HepG2 (cell line): Measurements from ENCODE around the gene EPHA2. TPM values are rescaled to one million over a fixed set of nuclear protein-coding genes. Genes with fewer than 3 reads are reported as not detected.

Source experiments
- ARNT2 ChIP-seq: sonication (generic); formaldehyde crosslinking; IDR thresholded peaks from 2 replicates; pipeline ENCODE4 v1.8.0; 2022; ENCODE audit warnings: mild to moderate bottlenecking, low read depth, missing genetic modification reagents, moderate library complexity
- HDAC1 ChIP-seq: sonication (generic); formaldehyde crosslinking; IDR thresholded peaks from 2 replicates; pipeline ENCODE4 v1.5.1; 2020; ENCODE audit warnings: mild to moderate bottlenecking, missing genetic modification reagents
- HDAC6 ChIP-seq: fragments of 200-600 bp; sonication (generic); IDR thresholded peaks from 2 replicates; pipeline ENCODE4 v1.7.0; 2017; ENCODE audit warnings: mild to moderate bottlenecking, antibody characterized with exemption, low read length, low read depth
- KMT2B ChIP-seq: IDR thresholded peaks from 2 replicates; pipeline ENCODE4 v1.6.1; 2016; ENCODE audit warnings: missing genetic modification reagents, missing compliant biosample characterization
- MAZ ChIP-seq, 2 experiments: sonication (generic) in 1 of 2; formaldehyde crosslinking in 1 of 2; IDR thresholded peaks; 2 replicates each; pipeline versions ENCODE4 v1.5.0 to v1.6.1; 2012 to 2020; ENCODE audit warnings: low read depth in 2 of 2, mild to moderate bottlenecking in 2 of 2, borderline replicate concordance in 1 of 2, improper control_type of control experiment in 1 of 2, low read length in 1 of 2, missing genetic modification reagents in 1 of 2, moderate library complexity in 1 of 2
- NR2F1 ChIP-seq, 2 experiments: fragments of 450-650 bp in 1 of 2; formaldehyde crosslinking in 1 of 2; IDR thresholded peaks; 2 replicates each; pipeline versions ENCODE4 v1.5.0 to v1.6.1; 2016 to 2020; ENCODE audit warnings: mild to moderate bottlenecking in 1 of 2, missing compliant biosample characterization in 1 of 2, missing genetic modification reagents in 1 of 2, moderate library complexity in 1 of 2
- SP5 ChIP-seq: IDR thresholded peaks from 2 replicates; pipeline ENCODE4 v1.6.1; 2016; ENCODE audit warnings: low read depth, borderline replicate concordance
- SSRP1 ChIP-seq: IDR thresholded peaks from 2 replicates; pipeline ENCODE4 v1.6.1; 2016; ENCODE audit warnings: control low read depth
- ZNF253 ChIP-seq: sonication (generic); formaldehyde crosslinking; IDR thresholded peaks from 2 replicates; pipeline ENCODE4 v1.8.0; 2022; ENCODE audit warnings: mild to moderate bottlenecking, missing genetic modification reagents, borderline replicate concordance
- polyA plus RNA-seq, 8 experiments: library from polyadenylated mRNA; depleted of rRNA in 3 of 8; stranded (reverse) in 7 of 8; unstranded in 1 of 8; fragments of >200 nt; fragmentation: Illumina TruSeq in 4 of 8; extraction: Trizol in 4 of 8; gene quantifications; 2 replicates each; pipeline versions ENCODE4 v1.2.1 to v1.2.3, GENCODE V29; 2011 to 2016; ENCODE audit warnings: low read depth in 4 of 8, missing spikeins in 1 of 8, mixed read lengths in 1 of 8; ENCODE audit not compliant: insufficient read depth in 1 of 8
- total RNA-seq, 5 experiments: library from RNA; depleted of rRNA; stranded (reverse); fragments of >200 nt; fragmentation: Illumina TruSeq; extraction: Trizol; gene quantifications; 2 replicates each; pipeline ENCODE4 v1.2.3, GENCODE V29; 2016; ENCODE audit warnings: low read depth in 1 of 5
- TF ChIP-seq, protein P1 (sequence below): sonication (generic); formaldehyde crosslinking; IDR thresholded peaks from 2 replicates; pipeline ENCODE4 v1.9.0; 2021; ENCODE audit warnings: missing genetic modification reagents, borderline replicate concordance
- TF ChIP-seq, protein P2 (sequence below): sonication (generic); formaldehyde crosslinking; IDR thresholded peaks from 2 replicates; pipeline ENCODE4 v1.8.1; 2023; ENCODE audit warnings: mild to moderate bottlenecking, moderate library complexity, missing genetic modification reagents
- TF ChIP-seq, protein P3 (sequence below): sonication (generic); formaldehyde crosslinking; IDR thresholded peaks from 2 replicates; pipeline ENCODE4 v1.4.0; 2020; ENCODE audit warnings: mild to moderate bottlenecking, missing genetic modification reagents, borderline replicate concordance
- TF ChIP-seq, protein P4 (sequence below): sonication (generic); formaldehyde crosslinking; conservative IDR thresholded peaks from 2 replicates; pipeline ENCODE4 v1.8.0; 2022; ENCODE audit warnings: mild to moderate bottlenecking, moderate library complexity, missing genetic modification reagents
- TF ChIP-seq, protein P5 (sequence below): sonication (generic); formaldehyde crosslinking; IDR thresholded peaks from 2 replicates; pipeline ENCODE4 v1.5.0; 2020; ENCODE audit warnings: mild to moderate bottlenecking, missing genetic modification reagents, borderline replicate concordance

EPHA2 gene
- total and polyA plus RNA-seq, 2 of the 13 experiments (the other 11 are each of a cell fraction or from before 2014, with no cell fraction given): 33.6 to 53.6 TPM

DNA sequence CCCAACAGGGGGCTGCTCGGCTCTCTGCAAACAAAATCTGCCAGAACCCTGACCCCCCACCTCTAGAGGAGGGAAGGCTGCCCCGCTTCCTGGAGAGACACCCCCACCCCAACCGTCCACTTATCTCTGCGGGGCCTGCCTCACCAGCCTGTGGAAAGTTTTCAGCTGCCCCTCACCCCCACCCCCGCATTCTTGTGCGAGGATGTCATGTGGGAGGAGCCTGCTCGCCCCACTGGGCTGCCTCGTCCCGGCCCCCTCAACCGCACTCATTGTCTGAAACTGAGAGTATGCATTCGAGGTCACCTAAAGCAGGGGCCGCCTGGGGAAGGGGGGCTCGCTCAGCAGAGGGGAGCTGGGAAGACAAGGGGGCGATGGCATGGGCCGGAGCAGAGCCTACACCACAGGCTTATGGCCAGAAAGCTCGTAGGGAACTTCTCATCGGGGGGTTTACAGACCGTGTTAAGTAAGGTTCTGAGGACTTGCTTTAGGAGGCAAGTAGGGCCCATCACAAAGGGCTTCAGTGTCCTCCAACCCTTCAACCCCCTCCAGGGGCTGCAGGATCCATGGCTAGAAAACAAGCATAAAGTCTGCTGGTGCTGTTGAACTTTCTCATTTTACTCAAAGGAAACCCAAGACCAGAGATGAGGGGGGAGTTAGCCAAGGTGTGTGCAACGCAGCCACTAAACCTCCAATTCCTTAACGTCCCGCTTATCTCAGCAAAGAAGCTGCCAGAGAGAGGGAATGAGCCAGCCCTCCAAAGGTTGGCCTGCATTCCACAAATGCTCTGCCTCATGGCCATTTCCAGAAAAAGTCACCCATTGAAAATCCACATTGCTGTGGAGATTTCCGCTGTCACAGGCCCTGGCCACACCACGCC lies 9.4 kb downstream of the EPHA2 start (continued):
- TF ChIP-seq, protein P1, sequence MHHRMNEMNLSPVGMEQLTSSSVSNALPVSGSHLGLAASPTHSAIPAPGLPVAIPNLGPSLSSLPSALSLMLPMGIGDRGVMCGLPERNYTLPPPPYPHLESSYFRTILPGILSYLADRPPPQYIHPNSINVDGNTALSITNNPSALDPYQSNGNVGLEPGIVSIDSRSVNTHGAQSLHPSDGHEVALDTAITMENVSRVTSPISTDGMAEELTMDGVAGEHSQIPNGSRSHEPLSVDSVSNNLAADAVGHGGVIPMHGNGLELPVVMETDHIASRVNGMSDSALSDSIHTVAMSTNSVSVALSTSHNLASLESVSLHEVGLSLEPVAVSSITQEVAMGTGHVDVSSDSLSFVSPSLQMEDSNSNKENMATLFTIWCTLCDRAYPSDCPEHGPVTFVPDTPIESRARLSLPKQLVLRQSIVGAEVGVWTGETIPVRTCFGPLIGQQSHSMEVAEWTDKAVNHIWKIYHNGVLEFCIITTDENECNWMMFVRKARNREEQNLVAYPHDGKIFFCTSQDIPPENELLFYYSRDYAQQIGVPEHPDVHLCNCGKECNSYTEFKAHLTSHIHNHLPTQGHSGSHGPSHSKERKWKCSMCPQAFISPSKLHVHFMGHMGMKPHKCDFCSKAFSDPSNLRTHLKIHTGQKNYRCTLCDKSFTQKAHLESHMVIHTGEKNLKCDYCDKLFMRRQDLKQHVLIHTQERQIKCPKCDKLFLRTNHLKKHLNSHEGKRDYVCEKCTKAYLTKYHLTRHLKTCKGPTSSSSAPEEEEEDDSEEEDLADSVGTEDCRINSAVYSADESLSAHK (CRISPR knock-in tag): no peak
- TF ChIP-seq, protein P2, sequence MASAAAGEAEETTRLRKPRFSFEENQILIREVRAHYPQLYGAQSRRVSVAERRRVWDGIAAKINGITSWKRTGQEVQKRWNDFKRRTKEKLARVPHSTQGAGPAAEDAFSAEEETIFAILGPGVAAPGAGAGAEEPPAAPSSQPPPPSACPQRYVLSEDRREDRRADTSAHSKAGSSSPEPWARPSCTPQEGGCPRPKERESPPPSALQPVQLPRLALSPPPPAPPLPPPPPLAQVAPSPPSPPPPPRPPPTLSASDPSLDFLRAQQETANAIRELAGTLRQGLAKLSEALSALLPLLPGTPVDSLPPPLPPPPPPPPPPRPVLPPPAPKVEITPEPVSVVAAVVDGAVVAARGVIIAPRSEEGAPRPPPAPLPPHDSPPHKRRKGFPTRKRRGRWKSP (CRISPR knock-in tag): no peak
- TF ChIP-seq, protein P3, sequence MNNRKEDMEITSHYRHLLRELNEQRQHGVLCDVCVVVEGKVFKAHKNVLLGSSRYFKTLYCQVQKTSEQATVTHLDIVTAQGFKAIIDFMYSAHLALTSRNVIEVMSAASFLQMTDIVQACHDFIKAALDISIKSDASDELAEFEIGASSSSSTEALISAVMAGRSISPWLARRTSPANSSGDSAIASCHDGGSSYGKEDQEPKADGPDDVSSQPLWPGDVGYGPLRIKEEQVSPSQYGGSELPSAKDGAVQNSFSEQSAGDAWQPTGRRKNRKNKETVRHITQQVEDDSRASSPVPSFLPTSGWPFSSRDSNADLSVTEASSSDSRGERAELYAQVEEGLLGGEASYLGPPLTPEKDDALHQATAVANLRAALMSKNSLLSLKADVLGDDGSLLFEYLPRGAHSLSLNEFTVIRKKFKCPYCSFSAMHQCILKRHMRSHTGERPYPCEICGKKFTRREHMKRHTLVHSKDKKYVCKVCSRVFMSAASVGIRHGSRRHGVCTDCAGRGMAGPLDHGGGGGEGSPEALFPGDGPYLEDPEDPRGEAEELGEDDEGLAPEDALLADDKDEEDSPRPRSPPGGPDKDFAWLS (CRISPR knock-in tag): no peak
- TF ChIP-seq ARNT2 (CRISPR knock-in tag) (peak; percentile 58), SP5 (CRISPR knock-in tag) (peak; percentile 80; the same call in 1 of the 2 replicates), HDAC6 (no peak), SSRP1 (no peak), KMT2B (CRISPR knock-in tag) (no peak; the same call in 1 of the 2 replicates), ZNF253 (CRISPR knock-in tag) (no peak), HDAC1 (CRISPR knock-in tag) (no peak; the same call in 1 of the 2 replicates), MAZ (IDR thresholded peaks at IDR 0.05; ENCODE audit: borderline replicate concordance, low read depth, low read length) (peak; percentile 99), MAZ (CRISPR knock-in tag; IDR thresholded peaks at IDR 0.05; ENCODE audit: low read depth) (peak; percentile 73; the same call in 1 of the 2 replicates), NR2F1 (CRISPR knock-in tag; IDR thresholded peaks at IDR 0.05) (no peak)
- TF ChIP-seq, protein P4, sequence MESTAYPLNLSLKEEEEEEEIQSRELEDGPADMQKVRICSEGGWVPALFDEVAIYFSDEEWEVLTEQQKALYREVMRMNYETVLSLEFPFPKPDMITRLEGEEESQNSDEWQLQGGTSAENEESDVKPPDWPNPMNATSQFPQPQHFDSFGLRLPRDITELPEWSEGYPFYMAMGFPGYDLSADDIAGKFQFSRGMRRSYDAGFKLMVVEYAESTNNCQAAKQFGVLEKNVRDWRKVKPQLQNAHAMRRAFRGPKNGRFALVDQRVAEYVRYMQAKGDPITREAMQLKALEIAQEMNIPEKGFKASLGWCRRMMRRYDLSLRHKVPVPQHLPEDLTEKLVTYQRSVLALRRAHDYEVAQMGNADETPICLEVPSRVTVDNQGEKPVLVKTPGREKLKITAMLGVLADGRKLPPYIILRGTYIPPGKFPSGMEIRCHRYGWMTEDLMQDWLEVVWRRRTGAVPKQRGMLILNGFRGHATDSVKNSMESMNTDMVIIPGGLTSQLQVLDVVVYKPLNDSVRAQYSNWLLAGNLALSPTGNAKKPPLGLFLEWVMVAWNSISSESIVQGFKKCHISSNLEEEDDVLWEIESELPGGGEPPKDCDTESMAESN (CRISPR knock-in tag): 0 out of 2 replicates have a peak, but pooled peaks have one; percentile 20
- TF ChIP-seq, protein P5, sequence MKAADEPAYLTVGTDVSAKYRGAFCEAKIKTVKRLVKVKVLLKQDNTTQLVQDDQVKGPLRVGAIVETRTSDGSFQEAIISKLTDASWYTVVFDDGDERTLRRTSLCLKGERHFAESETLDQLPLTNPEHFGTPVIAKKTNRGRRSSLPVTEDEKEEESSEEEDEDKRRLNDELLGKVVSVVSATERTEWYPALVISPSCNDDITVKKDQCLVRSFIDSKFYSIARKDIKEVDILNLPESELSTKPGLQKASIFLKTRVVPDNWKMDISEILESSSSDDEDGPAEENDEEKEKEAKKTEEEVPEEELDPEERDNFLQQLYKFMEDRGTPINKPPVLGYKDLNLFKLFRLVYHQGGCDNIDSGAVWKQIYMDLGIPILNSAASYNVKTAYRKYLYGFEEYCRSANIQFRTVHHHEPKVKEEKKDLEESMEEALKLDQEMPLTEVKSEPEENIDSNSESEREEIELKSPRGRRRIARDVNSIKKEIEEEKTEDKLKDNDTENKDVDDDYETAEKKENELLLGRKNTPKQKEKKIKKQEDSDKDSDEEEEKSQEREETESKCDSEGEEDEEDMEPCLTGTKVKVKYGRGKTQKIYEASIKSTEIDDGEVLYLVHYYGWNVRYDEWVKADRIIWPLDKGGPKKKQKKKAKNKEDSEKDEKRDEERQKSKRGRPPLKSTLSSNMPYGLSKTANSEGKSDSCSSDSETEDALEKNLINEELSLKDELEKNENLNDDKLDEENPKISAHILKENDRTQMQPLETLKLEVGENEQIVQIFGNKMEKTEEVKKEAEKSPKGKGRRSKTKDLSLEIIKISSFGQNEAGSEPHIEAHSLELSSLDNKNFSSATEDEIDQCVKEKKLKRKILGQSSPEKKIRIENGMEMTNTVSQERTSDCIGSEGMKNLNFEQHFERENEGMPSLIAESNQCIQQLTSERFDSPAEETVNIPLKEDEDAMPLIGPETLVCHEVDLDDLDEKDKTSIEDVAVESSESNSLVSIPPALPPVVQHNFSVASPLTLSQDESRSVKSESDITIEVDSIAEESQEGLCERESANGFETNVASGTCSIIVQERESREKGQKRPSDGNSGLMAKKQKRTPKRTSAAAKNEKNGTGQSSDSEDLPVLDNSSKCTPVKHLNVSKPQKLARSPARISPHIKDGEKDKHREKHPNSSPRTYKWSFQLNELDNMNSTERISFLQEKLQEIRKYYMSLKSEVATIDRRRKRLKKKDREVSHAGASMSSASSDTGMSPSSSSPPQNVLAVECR: peak; percentile 18; the same call in 1 of the 2 replicates
